Measurements from ENCODE around the gene TUT7.

Gene TUT7

GRCh38 chr9:86337469-86338108 is 16.6 kb downstream of the TUT7 start:
- no peak for DNase-seq (ENCODE audit: low read depth)
- H3K4me3 ChIP-seq (ENCODE audit: low read depth, low read length): no peak overlapping the region
- TF ChIP-seq CTCF (IDR thresholded peaks at IDR 0.05; ENCODE audit: control insufficient read depth, extremely low read depth, insufficient read depth): no peak

GRCh38 chr9:86336058-86336457 is 18.2 kb downstream of the TUT7 start:
- TF ChIP-seq CTCF (IDR thresholded peaks at IDR 0.05; ENCODE audit: control insufficient read depth, extremely low read depth, insufficient read depth): no peak
- no peak for DNase-seq (ENCODE audit: low read depth)
- H3K4me3 ChIP-seq (ENCODE audit: low read depth, low read length): no peak overlapping the region

- TF ChIP-seq CTCF (IDR thresholded peaks at IDR 0.05; ENCODE audit: control insufficient read depth, extremely low read depth, insufficient read depth): no peak
- no peak for DNase-seq (ENCODE audit: low read depth)
- no peak overlapping the region for H3K4me3 ChIP-seq (ENCODE audit: low read depth, low read length)
Measured at GRCh38 chr9:86333651-86334050, 20.6 kb downstream of the TUT7 start.

- TF ChIP-seq CTCF (IDR thresholded peaks at IDR 0.05; ENCODE audit: control insufficient read depth, extremely low read depth, insufficient read depth): no peak
- no peak overlapping the region for H3K4me3 ChIP-seq (ENCODE audit: low read depth, low read length)
- DNase-seq (ENCODE audit: low read depth): no peak
Measured at GRCh38 chr9:86330186-86330585, 24.0 kb downstream of the TUT7 start.

GRCh38 chr9:86329649-86330048 is 24.6 kb downstream of the TUT7 start:
- H3K4me3 ChIP-seq (ENCODE audit: low read depth, low read length): no peak overlapping the region
- no peak for DNase-seq (ENCODE audit: low read depth)
- no peak for TF ChIP-seq CTCF (IDR thresholded peaks at IDR 0.05; ENCODE audit: control insufficient read depth, extremely low read depth, insufficient read depth)

DNA sequence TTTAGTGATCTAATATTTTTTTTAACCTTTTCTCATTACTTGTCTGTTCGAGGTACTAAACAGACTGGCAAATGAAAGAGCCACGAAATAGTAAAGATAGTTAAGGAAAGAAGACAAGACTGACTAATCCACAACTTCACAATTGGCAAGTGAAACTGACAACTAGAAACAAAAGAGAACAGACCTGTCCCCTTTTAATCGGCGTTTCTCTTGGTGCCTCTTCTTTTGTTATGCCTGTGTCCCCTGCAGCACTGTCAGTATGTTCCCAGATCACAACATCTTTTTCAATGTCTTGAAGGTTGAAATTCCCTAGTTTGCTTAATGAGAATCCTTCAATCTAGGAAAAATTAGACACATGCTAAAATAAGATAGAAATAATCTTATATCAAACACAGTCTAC is 26.1 kb downstream of the TUT7 start:
- no peak for TF ChIP-seq CTCF (IDR thresholded peaks at IDR 0.05; ENCODE audit: control insufficient read depth, extremely low read depth, insufficient read depth)
- DNase-seq (ENCODE audit: low read depth): no peak
- no peak overlapping the region for H3K4me3 ChIP-seq (ENCODE audit: low read depth, low read length)

- DNase-seq (ENCODE audit: low read depth): no peak
- TF ChIP-seq CTCF (IDR thresholded peaks at IDR 0.05; ENCODE audit: control insufficient read depth, extremely low read depth, insufficient read depth): no peak
- H3K4me3 ChIP-seq (ENCODE audit: low read depth, low read length): no peak overlapping the region
Measured at GRCh38 chr9:86326536-86326935, 27.7 kb downstream of the TUT7 start.
